ENCODE data around the gene CDC45.

Gene CDC45

GRCh38 chr22:19567157-19568009 is 87.7 kb downstream of the CDC45 start:
- no peak for DNase-seq

- no peak for DNase-seq
These were observed 88.9 kb downstream of the CDC45 start for GRCh38 chr22:19568337-19569275.

GRCh38 chr22:19569276-19569640 is 89.5 kb downstream of the CDC45 start:
- DNase-seq: no peak

- DNase-seq: no peak
These were observed 90.3 kb downstream of the CDC45 start for GRCh38 chr22:19569976-19570375.
